OCI-LY1 (cell line): Measurements from ENCODE around the gene CRYAA.
"Not testable (repeated sequence)": the region's sequence is repeated elsewhere in the genome, so short reads cannot be mapped to it uniquely, and the experiment has no call there.

Experiments
- H2AFZ ChIP-seq: fragments of 200-600 bp; sonication (generic), shearing (Covaris generic); 2 replicates; pipeline ENCODE4 v1.6.0; 2014; ENCODE audit warnings: antibody characterized with exemption, mild to moderate bottlenecking, low read length
- H3F3A ChIP-seq: fragments of 200-600 bp; sonication (generic), shearing (Covaris generic); 2 replicates; pipeline ENCODE4 v1.6.0; 2014; ENCODE audit warnings: mild to moderate bottlenecking, antibody characterized with exemption, low read length, moderate library complexity; ENCODE audit not compliant: insufficient read depth
- H3K27ac ChIP-seq: fragments of 200-600 bp; sonication (generic); 2 replicates; pipeline ENCODE4 v1.5.1; 2014; ENCODE audit warnings: low read length, mixed run types, mild to moderate bottlenecking, low read depth; ENCODE audit not compliant: poor library complexity, severe bottlenecking
- H3K27me3 ChIP-seq: fragments of 200-600 bp; sonication (generic); 2 replicates; pipeline ENCODE4 v1.6.0; 2014; ENCODE audit warnings: antibody characterized with exemption, mild to moderate bottlenecking, low read length, moderate library complexity; ENCODE audit not compliant: insufficient read depth
- H3K36me3 ChIP-seq: fragments of 200-600 bp; sonication (generic); 2 replicates; pipeline ENCODE4 v1.6.1; 2014; ENCODE audit warnings: mild to moderate bottlenecking, antibody characterized with exemption, low read length, moderate library complexity, mixed read lengths; ENCODE audit not compliant: insufficient read depth
- H3K4me1 ChIP-seq: fragments of 200-600 bp; sonication (generic); 2 replicates; pipeline ENCODE4 v1.5.1; 2014; ENCODE audit warnings: mild to moderate bottlenecking, low read length, moderate library complexity; ENCODE audit not compliant: insufficient read depth, severe bottlenecking
- H3K4me2 ChIP-seq: fragments of 200-600 bp; sonication (generic), shearing (Covaris generic); 2 replicates; pipeline ENCODE4 v1.6.1; 2014; ENCODE audit warnings: low read length
- H3K4me3 ChIP-seq: fragments of 200-600 bp; sonication (generic); 2 replicates; pipeline ENCODE4 v1.5.1; 2014; ENCODE audit warnings: low read length, low read depth, mild to moderate bottlenecking, mixed read lengths; ENCODE audit not compliant: poor library complexity, severe bottlenecking
- H3K79me2 ChIP-seq: fragments of 200-600 bp; shearing (Covaris generic); 2 replicates; pipeline ENCODE4 v1.6.1; 2016; ENCODE audit warnings: mixed run types, low read length, mixed read lengths; ENCODE audit not compliant: insufficient read depth
- H3K9ac ChIP-seq: fragments of 200-600 bp; sonication (generic), shearing (Covaris generic); 2 replicates; pipeline ENCODE4 v1.6.1; 2014; ENCODE audit warnings: mild to moderate bottlenecking, low read length, mixed read lengths
- H3K9me2 ChIP-seq: fragments of 200-600 bp; sonication (generic), shearing (Covaris generic); 2 replicates; pipeline ENCODE4 v1.6.1; 2014; ENCODE audit warnings: low read depth, mild to moderate bottlenecking, low read length, mixed read lengths
- H3K9me3 ChIP-seq: fragments of 200-600 bp; shearing (Covaris generic); 2 replicates; pipeline ENCODE4 v1.6.1; 2014; ENCODE audit warnings: low read length, mixed read lengths
- H4K20me1 ChIP-seq: fragments of 200-600 bp; sonication (generic), shearing (Covaris generic); 2 replicates; pipeline ENCODE4 v1.6.0; 2016; ENCODE audit warnings: mild to moderate bottlenecking, low read length; ENCODE audit not compliant: insufficient read depth

Gene CRYAA, protein sequence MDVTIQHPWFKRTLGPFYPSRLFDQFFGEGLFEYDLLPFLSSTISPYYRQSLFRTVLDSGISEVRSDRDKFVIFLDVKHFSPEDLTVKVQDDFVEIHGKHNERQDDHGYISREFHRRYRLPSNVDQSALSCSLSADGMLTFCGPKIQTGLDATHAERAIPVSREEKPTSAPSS

DNA sequence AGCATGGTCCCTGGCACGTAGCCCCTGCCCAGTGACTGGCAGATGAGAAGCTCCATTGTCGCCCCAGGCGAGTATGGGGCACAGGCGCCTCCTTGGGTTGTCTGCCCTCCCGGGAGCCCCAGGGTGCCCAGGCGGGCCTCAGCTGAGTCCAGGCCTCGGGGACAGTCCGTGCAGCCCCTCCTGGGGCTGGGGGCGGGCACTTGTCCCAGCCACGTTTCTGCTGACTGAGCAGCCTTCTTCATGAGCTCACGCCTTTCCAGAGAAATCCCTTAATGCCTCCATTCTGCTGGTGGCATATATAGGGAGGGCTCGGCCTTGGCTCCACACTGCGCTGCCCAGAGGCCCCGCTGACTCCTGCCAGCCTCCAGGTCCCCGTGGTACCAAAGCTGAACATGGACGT lies at the start of gene CRYAA:
Gene CRYAA (plus strand): TSS at position 301 of the 400 bp plus-strand sequence. CDS start 92 bp downstream, at position 393.
- H3K4me2 ChIP-seq, H3K27ac ChIP-seq, H2AFZ ChIP-seq, H3K27me3 ChIP-seq, H3K4me1 ChIP-seq, H3K9me2 ChIP-seq, H3K79me2 ChIP-seq, H4K20me1 ChIP-seq, H3K9me3 ChIP-seq, H3K9ac ChIP-seq, H3K36me3 ChIP-seq, H3F3A ChIP-seq, H3K4me3 ChIP-seq: not testable (repeated sequence)

DNA sequence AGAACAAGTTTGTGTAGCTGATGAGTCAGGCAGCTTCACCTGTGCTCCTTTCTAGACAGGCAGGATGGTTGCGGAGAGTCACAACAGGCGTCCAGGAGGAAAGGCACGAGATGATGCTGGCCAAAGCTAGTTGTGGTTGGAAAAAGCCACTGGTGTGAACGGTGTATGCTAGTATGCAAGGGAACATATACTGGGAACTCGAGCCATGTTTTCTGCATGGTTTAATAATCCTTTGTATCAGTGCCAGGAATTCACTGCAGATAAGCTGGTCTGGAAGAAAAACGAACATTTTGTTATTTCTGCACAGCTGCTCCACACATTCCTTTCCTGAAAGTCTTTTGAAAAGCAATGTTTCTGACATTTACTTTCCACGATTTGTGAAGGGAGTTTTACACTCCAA lies 38.7 kb upstream of the CRYAA start:
- H3K9me3 ChIP-seq, H3F3A ChIP-seq, H3K27me3 ChIP-seq, H3K9me2 ChIP-seq, H3K9ac ChIP-seq, H3K79me2 ChIP-seq, H3K27ac ChIP-seq, H3K4me2 ChIP-seq, H3K36me3 ChIP-seq, H4K20me1 ChIP-seq, H3K4me3 ChIP-seq, H2AFZ ChIP-seq, H3K4me1 ChIP-seq: not testable (repeated sequence)

DNA sequence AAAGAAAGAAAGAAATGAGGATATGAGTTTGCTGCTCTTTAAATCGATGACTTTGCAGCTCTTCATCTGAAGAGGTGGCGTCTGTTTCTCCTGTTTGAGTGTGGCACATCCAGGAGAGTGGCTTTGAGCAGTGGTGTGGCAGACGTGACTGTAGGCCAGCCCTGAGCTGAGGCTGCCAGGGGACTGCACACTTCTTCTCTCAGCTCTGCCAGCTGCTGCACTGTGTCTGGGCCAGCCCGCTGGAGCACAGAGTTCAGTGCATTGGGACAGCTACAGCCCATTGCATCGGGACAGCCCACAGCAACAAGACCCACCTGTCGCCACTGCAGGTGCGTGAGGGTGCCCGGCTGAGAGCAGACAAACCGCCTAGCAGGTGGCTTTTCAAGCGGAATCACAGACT lies 34.3 kb upstream of the CRYAA start:
- not testable (repeated sequence) for H3K4me3 ChIP-seq

DNA sequence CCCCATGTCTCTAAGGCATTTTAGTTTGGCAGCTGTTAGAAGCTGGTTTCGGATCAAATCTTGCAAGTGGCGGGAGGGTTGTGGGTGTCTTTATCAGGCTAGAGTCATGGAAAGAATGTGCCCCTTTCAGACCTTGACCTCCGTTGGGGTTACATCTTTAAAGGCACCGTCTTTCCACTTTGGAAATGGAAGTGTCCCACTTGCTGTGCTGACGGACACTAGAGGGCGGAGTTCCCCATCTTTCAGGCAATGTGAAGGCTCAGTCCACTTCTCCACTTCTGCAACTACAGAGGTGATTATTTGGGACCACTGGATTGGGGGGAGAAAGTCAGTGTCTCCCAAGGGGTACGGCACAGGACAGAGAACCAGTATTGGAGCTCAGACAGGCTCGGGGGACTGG lies 29.9 kb upstream of the CRYAA start:
- not testable (repeated sequence) for H3K36me3 ChIP-seq, H2AFZ ChIP-seq, H3K9me3 ChIP-seq, H3K4me2 ChIP-seq, H3K9me2 ChIP-seq, H3K27ac ChIP-seq, H3K4me1 ChIP-seq, H4K20me1 ChIP-seq, H3K4me3 ChIP-seq, H3K79me2 ChIP-seq, H3F3A ChIP-seq, H3K9ac ChIP-seq, H3K27me3 ChIP-seq

More for the DNA sequence above, 34.3 kb upstream of the CRYAA start:
- not testable (repeated sequence) for H3K27me3 ChIP-seq, H4K20me1 ChIP-seq, H3K27ac ChIP-seq, H3K79me2 ChIP-seq, H3K4me1 ChIP-seq, H3K9me3 ChIP-seq, H2AFZ ChIP-seq, H3K4me2 ChIP-seq, H3K36me3 ChIP-seq, H3F3A ChIP-seq, H3K9me2 ChIP-seq, H3K9ac ChIP-seq

DNA sequence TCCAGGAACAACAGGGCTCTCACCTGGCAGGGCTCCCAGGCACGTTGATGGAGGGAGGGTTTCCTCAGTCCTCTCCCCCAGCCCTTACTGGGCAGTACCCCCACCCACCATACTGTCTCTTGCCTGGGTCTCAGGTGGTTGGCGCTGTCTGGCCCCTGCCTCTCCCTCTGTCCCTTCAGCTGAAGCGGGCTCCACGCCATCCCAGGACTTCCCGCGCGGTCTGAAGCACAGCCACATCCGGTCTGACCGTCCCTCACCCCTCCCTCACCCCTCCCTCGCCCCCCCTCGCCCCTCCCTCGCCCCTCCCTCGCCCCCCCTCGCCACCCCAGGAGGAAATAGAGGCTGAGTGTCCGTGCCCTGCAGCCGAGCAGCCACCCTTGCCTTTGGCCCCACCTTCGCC lies 27.4 kb upstream of the CRYAA start:
- H3K79me2 ChIP-seq, H3K9ac ChIP-seq, H3F3A ChIP-seq, H3K27me3 ChIP-seq, H3K4me3 ChIP-seq, H3K4me2 ChIP-seq, H4K20me1 ChIP-seq, H3K27ac ChIP-seq, H3K4me1 ChIP-seq, H2AFZ ChIP-seq, H3K36me3 ChIP-seq, H3K9me3 ChIP-seq, H3K9me2 ChIP-seq: not testable (repeated sequence)

DNA sequence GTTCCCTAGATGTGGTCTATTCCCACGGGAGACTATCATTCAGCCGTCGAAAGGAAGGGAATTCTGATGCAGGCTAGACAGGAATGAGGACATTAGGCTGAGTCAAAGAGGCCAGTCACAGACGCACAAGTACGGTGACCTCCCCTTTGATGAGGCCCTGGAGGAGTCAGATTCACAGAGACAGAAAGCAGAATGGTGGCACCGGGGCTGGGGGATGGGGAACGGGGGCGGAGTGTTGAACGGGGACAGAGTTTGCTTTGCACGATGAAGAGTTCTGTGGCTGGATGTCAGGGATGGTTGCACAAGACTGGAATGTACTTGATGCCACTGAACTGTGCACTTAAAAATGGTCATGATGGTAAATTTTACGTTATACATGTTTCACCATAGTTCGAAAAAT lies 22.2 kb upstream of the CRYAA start:
- H4K20me1 ChIP-seq, H3F3A ChIP-seq, H3K4me2 ChIP-seq, H3K27me3 ChIP-seq, H3K9me3 ChIP-seq, H3K27ac ChIP-seq, H2AFZ ChIP-seq, H3K36me3 ChIP-seq, H3K9ac ChIP-seq, H3K9me2 ChIP-seq, H3K79me2 ChIP-seq, H3K4me3 ChIP-seq, H3K4me1 ChIP-seq: not testable (repeated sequence)

DNA sequence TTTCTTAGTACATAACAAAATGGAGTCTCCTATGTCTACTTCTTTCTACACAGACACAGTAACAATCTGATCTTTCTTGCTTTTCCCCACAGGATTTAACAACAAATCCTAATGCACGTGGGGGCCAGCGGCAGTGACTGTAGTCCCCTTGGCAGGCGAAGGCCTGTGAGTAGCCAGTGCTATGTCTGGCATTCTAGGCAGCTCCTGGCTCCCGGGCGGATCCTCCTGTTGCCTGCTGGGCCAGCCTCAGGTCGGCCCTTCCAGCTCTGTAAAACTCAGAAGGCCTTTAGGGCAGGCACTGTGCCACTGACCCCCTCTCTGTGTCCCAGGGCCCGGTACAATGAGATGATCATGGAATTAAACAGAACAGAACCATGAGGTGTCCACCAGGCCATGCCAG lies 20.8 kb upstream of the CRYAA start:
- not testable (repeated sequence) for H2AFZ ChIP-seq, H3K4me3 ChIP-seq, H3K27me3 ChIP-seq, H3K9me2 ChIP-seq, H3K4me1 ChIP-seq, H3K9me3 ChIP-seq, H4K20me1 ChIP-seq, H3K9ac ChIP-seq, H3K27ac ChIP-seq, H3K4me2 ChIP-seq, H3F3A ChIP-seq, H3K36me3 ChIP-seq, H3K79me2 ChIP-seq

DNA sequence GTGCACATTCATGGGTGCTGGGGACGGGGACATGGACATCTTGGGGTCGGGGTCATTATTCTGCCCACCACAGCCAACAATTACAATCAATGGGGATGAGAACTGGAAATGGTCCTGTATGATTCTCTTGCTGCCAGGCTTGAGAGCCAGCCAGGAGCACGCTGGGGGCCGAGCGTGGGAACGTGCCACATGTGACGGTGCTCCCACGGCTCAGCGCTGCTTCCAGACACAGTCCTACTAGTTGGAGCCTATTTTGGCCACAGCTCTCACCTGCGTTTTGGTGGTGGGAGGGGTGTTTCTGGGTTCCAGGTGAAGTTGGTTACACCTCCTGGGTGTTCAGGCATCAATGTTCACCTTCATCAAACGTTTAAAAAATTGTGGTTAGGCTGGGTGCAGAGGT lies 19.5 kb upstream of the CRYAA start:
- H3K79me2 ChIP-seq, H3K9me2 ChIP-seq, H3K4me2 ChIP-seq, H4K20me1 ChIP-seq, H3K4me1 ChIP-seq, H3K9me3 ChIP-seq, H2AFZ ChIP-seq, H3K4me3 ChIP-seq, H3F3A ChIP-seq, H3K36me3 ChIP-seq, H3K27ac ChIP-seq, H3K9ac ChIP-seq, H3K27me3 ChIP-seq: not testable (repeated sequence)
